Progenitor cell of endocrine pancreas (in vitro differentiated cells): ENCODE results near the gene NIFK. TPM values are rescaled to one million over a fixed set of nuclear protein-coding genes. Genes with fewer than 3 reads are reported as not detected.

Experiments
- DNase-seq: peaks from one replicate; pipeline ENCODE4 v3.0.0; 2021; ENCODE audit warnings: low spot score; ENCODE audit not compliant: unreplicated experiment
- H3K27ac Mint-ChIP-seq: 2 replicates; pipeline ENCODE4 v1.8.0; 2021; ENCODE audit warnings: mild to moderate bottlenecking, moderate library complexity, mixed read lengths
- H3K27me3 Mint-ChIP-seq: 2 replicates; pipeline ENCODE4 v1.8.0; 2021; ENCODE audit warnings: mixed read lengths
- H3K36me3 Mint-ChIP-seq: 2 replicates; pipeline ENCODE4 v1.8.0; 2022; ENCODE audit warnings: mixed read lengths; ENCODE audit not compliant: insufficient read depth
- H3K4me1 Mint-ChIP-seq: 2 replicates; pipeline ENCODE4 v1.8.0; 2021; ENCODE audit warnings: low read depth, mixed read lengths
- H3K4me3 Mint-ChIP-seq: 2 replicates; pipeline ENCODE4 v1.8.0; 2021; ENCODE audit warnings: low read depth, mild to moderate bottlenecking, moderate library complexity, mixed read lengths
- H3K9me3 Mint-ChIP-seq: 2 replicates; pipeline ENCODE4 v1.8.0; 2021; ENCODE audit warnings: low read depth, mixed read lengths
- total RNA-seq: library from RNA; stranded (reverse); gene quantifications from 2 replicates; pipeline ENCODE4 v1.2.1, GENCODE V29; 2021
- TF ChIP-seq, protein P1 (sequence below): fragments of 200-600 bp; sonication (generic); IDR thresholded peaks from one replicate; pipeline ENCODE4 v1.5.0; 2021; ENCODE audit warnings: antibody characterized with exemption, mild to moderate bottlenecking; ENCODE audit not compliant: unreplicated experiment

Gene NIFK
- total RNA-seq, 1 donor from 2014 or later, result 45.0 TPM

- Mint-ChIP-seq H3K27ac (peak overlapping the region; percentile 91), H3K27me3 (no peaks in the 10 kb centered on the region), H3K36me3 (peaks cover 37% of the 10 kb centered on the region), H3K9me3 (no peaks in the 10 kb centered on the region), H3K4me1 (peaks cover 7% of the 10 kb centered on the region), H3K4me3 (no peak overlapping the region)
- DNase-seq, result no peak
- TF ChIP-seq, protein P1, sequence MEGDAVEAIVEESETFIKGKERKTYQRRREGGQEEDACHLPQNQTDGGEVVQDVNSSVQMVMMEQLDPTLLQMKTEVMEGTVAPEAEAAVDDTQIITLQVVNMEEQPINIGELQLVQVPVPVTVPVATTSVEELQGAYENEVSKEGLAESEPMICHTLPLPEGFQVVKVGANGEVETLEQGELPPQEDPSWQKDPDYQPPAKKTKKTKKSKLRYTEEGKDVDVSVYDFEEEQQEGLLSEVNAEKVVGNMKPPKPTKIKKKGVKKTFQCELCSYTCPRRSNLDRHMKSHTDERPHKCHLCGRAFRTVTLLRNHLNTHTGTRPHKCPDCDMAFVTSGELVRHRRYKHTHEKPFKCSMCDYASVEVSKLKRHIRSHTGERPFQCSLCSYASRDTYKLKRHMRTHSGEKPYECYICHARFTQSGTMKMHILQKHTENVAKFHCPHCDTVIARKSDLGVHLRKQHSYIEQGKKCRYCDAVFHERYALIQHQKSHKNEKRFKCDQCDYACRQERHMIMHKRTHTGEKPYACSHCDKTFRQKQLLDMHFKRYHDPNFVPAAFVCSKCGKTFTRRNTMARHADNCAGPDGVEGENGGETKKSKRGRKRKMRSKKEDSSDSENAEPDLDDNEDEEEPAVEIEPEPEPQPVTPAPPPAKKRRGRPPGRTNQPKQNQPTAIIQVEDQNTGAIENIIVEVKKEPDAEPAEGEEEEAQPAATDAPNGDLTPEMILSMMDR, result no peak
Measured at GRCh38 chr2:121766624-121767023, 29.9 kb upstream of the NIFK start.

DNA sequence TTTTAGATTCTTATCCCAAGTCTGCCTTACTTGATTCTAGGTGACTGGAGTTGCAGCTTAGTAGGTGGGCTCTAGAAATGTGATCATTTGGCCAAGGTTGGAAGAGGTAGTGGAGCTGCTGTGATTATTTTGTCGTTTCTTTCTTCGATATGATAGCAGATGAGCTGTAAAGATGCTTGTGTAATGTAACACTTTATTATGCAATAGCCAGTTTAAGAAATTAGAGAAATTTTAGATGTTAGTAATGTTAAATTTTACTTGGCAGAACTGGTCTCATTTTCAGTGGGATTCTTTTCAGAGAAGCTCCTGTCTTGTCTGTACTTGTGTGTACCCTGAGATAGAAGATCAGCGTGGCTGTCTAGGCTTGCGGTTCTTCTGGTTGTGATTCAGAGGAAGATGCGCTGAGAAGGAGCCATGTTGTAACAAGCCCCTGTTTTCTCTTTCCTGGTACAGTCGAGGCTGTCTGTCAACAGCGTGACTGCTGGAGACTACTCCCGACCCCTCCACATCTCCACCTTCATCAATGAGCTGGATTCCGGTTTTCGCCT is 28.1 kb upstream of the NIFK start:
- H3K4me1 Mint-ChIP-seq, result peaks cover 7% of the 10 kb centered on the region
- peaks cover 39% of the 10 kb centered on the region for H3K36me3 Mint-ChIP-seq
- H3K27me3 Mint-ChIP-seq, result no peaks in the 10 kb centered on the region
- H3K27ac Mint-ChIP-seq, result no peak overlapping the region
- TF ChIP-seq, protein P1, result no peak
- no peak for DNase-seq
- no peaks in the 10 kb centered on the region for H3K9me3 Mint-ChIP-seq
- no peak overlapping the region for H3K4me3 Mint-ChIP-seq

- Mint-ChIP-seq H3K4me1 (peaks cover 16% of the 10 kb centered on the region), H3K9me3 (no peaks in the 10 kb centered on the region), H3K4me3 (peak within 1 kb of the TSS; percentile 93), H3K27me3 (no peaks in the 10 kb centered on the region), H3K27ac (peak within 1 kb of the TSS; percentile 96), H3K36me3 (peaks cover 4% of the 10 kb centered on the region)
- TF ChIP-seq, protein P1, result no peak
- DNase-seq, result peak; percentile 94
Measured at GRCh38 chr2:121755237-121756111, 18.8 kb upstream of the NIFK start, which contains the start of gene TSN. TSS of gene TSN (plus strand) at chr2:121755651. CDS start at chr2:121755780, 129 bp downstream.

DNA sequence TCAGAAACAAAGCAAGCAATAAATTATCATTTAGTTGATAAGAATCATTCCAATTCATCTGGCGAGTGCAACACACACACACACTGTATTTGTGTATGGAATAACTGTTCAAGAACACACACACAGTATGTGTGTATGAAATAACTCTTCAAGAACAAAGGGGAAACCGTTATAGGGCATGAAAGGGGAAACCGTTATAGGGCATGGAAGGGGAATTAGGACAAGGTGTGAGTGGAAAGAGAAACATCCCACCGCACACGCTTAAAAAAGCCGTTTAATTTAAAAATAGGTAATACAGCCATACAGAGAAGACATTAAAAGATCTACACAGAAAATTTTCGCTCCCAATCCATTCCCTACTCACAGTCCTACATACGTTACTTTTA is 18.2 kb upstream of the NIFK start:
- Mint-ChIP-seq H3K27me3 (no peaks in the 10 kb centered on the region), H3K27ac (peak overlapping the region; percentile 77), H3K4me1 (peaks cover 16% of the 10 kb centered on the region)

GRCh38 chr2:121748202-121748601 is 11.5 kb upstream of the NIFK start:
- no peak for DNase-seq
- no peaks in the 10 kb centered on the region for H3K36me3 Mint-ChIP-seq
- TF ChIP-seq, protein P1, result peak; percentile 25

More for the DNA sequence above, 18.2 kb upstream of the NIFK start:
- H3K4me3 Mint-ChIP-seq, result peak overlapping the region; percentile 93
- peaks cover 1% of the 10 kb centered on the region for H3K36me3 Mint-ChIP-seq
- H3K9me3 Mint-ChIP-seq, result no peaks in the 10 kb centered on the region
- no peak for DNase-seq
- TF ChIP-seq, protein P1, result no peak

More at GRCh38 chr2:121748202-121748601, 11.5 kb upstream of the NIFK start:
- Mint-ChIP-seq H3K27me3 (no peaks in the 10 kb centered on the region), H3K27ac (no peak overlapping the region), H3K9me3 (no peaks in the 10 kb centered on the region), H3K4me1 (no peaks in the 10 kb centered on the region), H3K4me3 (no peak overlapping the region)
